Kidney (tissue), 14 donors: ENCODE measurements around the gene WDR26. TPM values are rescaled to one million over a fixed set of nuclear protein-coding genes. Genes with fewer than 3 reads are reported as not detected.

Experiments
- DNase-seq, 5 donors: peaks; one replicate each; pipeline ENCODE4 v3.0.0-alpha.2; 2013 to 2020
- FAIRE-seq: peaks from 2 replicates; lab custom pipeline; 2012; peaks lifted over from hg19 to GRCh38; lab: Jason Lieb, UNC
- H3K27ac ChIP-seq, 2 donors: one replicate each; pipeline ENCODE4 v1.7.0; 2013; ENCODE audit warnings: low read depth in 2 of 2, low read length in 2 of 2, inconsistent platforms in 1 of 2
- H3K27me3 ChIP-seq: one replicate; pipeline ENCODE4 v1.7.1; 2013; ENCODE audit warnings: low read length, inconsistent platforms; ENCODE audit not compliant: control insufficient read depth, insufficient read depth
- H3K36me3 ChIP-seq, 3 donors: one replicate each; pipeline versions ENCODE4 v1.7.0 to v1.7.1; 2013; ENCODE audit warnings: low read length in 3 of 3, control low read depth in 1 of 3, inconsistent platforms in 1 of 3; ENCODE audit not compliant: insufficient read depth in 3 of 3, control insufficient read depth in 2 of 3
- H3K4me1 ChIP-seq, 3 donors: one replicate each; pipeline versions ENCODE4 v1.7.0 to v1.7.1; 2013; ENCODE audit warnings: low read length in 3 of 3, inconsistent platforms in 1 of 3, low read depth in 1 of 3; ENCODE audit not compliant: control insufficient read depth in 2 of 3, insufficient read depth in 2 of 3
- H3K4me3 ChIP-seq, 3 donors: one replicate each; pipeline versions ENCODE4 v1.7.0 to v1.8.1; 2013; ENCODE audit warnings: low read length in 3 of 3, control low read depth in 1 of 3, inconsistent platforms in 1 of 3
- H3K9ac ChIP-seq, 3 donors: one replicate each; pipeline versions ENCODE4 v1.7.0 to v1.7.1; 2013; ENCODE audit warnings: low read length in 3 of 3, control low read depth in 1 of 3, inconsistent platforms in 1 of 3
- H3K9me3 ChIP-seq, 3 donors: one replicate each; pipeline versions ENCODE4 v1.7.0 to v1.7.1; 2013; ENCODE audit warnings: low read length in 3 of 3, control low read depth in 1 of 3, inconsistent platforms in 1 of 3; ENCODE audit not compliant: control insufficient read depth in 2 of 3, insufficient read depth in 1 of 3
- intact Hi-C: fragments of 100-400 bp; cut with DNase I; formaldehyde crosslinking; loops from one replicate; pipeline ENCODE4 v1.11.1; 2022
- polyA plus RNA-seq: library from polyadenylated mRNA; stranded (reverse); fragments of 350-450 nt; fragmentation: Illumina TruSeq; extraction: RNeasy Lipid Tissue Mini Kit (QIAGEN cat#74804); gene quantifications from one replicate; pipeline ENCODE4 v1.2.3, GENCODE V29; 2014; ENCODE audit warnings: low read depth, low replicate concordance; ENCODE audit not compliant: insufficient read depth
- total RNA-seq: library from RNA; stranded (reverse); fragmentation: NEBNext Ultra II Directional; extraction: Animal tissue kit (Norgen Biotek cat#: 25700); gene quantifications from one replicate; pipeline ENCODE4 v1.2.1, GENCODE V29; 2021
- TF ChIP-seq, protein P1 (sequence below): IDR thresholded peaks from 3 replicates; pipeline ENCODE4 v1.5.1; 2012; ENCODE audit warnings: mild to moderate bottlenecking, moderate library complexity, borderline replicate concordance; ENCODE audit not compliant: insufficient read depth; ENCODE audit errors: extremely low read depth
- donor health status: control.
- donor health status: control.
- donor health status: control.
- donor health status: control.
- donor health status: control.
- donor health status: DM: yes; HTN: yes; CAD: no.
- donor health status: Normal renal cell carcinoma (clear cell type).

The WDR26 gene
- total and polyA plus RNA-seq, 2 donors from 2014 or later = 23.9 to 77.5 TPM

DNA sequence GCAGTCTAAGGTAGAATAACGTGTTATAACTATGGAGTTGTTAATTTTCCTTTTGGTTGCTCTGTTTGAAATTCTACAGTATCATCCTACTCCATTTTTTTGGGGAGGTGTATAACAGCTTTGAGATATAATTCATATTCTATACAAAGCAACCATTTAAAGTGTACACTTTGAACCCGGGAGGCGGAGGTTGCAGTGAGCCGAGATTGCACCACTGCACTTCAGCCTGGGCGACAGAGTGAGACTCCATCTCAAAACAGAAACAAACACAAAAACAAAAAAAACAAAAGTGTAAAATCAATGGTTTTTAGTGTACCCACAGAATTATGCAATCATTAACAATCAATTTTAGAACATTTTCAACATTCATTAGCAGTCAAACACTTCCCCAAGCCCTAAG is 44.1 kb downstream of the WDR26 start:
- H3K4me1 ChIP-seq = no peaks in the 10 kb centered on the region
- H3K9me3 ChIP-seq = no peaks in the 10 kb centered on the region
- H3K36me3 ChIP-seq = peaks cover 10 to 79% (median 30%) of the 10 kb centered on the region in 3 donors
- FAIRE-seq (no peak), DNase-seq (no peak)
- no peak overlapping the region for H3K4me3 ChIP-seq
- intact Hi-C loops = no loop called here
- TF ChIP-seq, protein P1, sequence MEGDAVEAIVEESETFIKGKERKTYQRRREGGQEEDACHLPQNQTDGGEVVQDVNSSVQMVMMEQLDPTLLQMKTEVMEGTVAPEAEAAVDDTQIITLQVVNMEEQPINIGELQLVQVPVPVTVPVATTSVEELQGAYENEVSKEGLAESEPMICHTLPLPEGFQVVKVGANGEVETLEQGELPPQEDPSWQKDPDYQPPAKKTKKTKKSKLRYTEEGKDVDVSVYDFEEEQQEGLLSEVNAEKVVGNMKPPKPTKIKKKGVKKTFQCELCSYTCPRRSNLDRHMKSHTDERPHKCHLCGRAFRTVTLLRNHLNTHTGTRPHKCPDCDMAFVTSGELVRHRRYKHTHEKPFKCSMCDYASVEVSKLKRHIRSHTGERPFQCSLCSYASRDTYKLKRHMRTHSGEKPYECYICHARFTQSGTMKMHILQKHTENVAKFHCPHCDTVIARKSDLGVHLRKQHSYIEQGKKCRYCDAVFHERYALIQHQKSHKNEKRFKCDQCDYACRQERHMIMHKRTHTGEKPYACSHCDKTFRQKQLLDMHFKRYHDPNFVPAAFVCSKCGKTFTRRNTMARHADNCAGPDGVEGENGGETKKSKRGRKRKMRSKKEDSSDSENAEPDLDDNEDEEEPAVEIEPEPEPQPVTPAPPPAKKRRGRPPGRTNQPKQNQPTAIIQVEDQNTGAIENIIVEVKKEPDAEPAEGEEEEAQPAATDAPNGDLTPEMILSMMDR = no peak
- H3K27ac ChIP-seq = no peak overlapping the region
- H3K27me3 ChIP-seq = no peaks in the 10 kb centered on the region
- H3K9ac ChIP-seq = no peak overlapping the region

DNA sequence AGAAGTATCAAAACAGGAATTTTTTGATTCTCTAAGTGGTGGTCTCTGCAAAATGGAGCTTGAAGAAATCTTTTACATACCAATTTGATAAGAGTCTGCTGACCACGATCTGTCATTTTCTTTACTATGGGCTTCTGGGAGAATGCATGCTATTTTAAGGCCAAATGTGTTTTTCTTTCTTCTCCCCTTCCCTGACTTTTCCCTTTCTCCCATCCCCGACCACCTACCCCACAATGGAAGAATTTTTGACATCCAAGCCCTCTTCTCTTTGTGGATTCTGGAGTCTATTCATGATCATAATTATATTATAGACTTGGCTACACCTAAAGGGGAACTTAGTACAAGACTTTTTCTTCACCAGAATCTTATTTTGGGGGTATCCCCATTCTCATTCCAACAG is 46.7 kb downstream of the WDR26 start:
- intact Hi-C loops = no loop called here
- peaks cover 6 to 55% (median 15%) of the 10 kb centered on the region in 3 donors for H3K36me3 ChIP-seq
- no peak for FAIRE-seq

DNA sequence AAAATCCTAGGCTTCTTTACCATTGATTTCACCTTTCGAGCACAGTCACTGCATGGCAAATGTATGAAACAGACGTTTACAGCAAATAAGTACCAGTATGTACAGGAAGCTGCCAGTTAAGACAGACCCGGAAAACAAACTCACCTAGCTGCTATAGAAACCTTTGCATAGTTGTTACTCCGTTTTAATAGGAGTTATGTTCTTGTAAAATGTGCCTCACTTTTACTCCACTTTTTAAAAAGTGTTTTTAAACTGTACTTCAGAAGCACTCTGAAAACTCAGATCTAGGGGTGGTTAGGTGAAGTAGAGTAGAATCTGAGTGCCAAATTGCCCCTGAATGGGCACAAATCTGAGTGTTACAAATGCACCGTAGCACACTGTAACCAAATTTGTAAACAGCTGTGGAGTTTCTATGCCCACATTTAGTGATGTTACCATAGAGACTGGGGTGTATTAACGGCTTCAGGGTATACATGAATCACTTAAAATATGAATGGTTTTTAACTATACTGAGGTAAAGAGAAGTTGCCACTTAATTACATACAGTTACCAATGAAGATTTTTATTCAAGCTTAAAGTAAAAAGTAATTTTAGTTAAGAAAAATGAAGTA is 47.2 kb downstream of the WDR26 start:
- Histone ChIP-seq H3K27ac (no peak overlapping the region), H3K9me3 (no peaks in the 10 kb centered on the region), H3K36me3 (peaks cover 4 to 50% (median 13%) of the 10 kb centered on the region in 3 donors), H3K4me3 (no peak overlapping the region), H3K27me3 (no peaks in the 10 kb centered on the region), H3K9ac (no peak overlapping the region), H3K4me1 (no peaks in the 10 kb centered on the region)
- FAIRE-seq (no peak), DNase-seq (no peak)
- intact Hi-C loops = no loop called here
- TF ChIP-seq, protein P1 = no peak

More for the DNA sequence above, 46.7 kb downstream of the WDR26 start:
- no peak for DNase-seq
- Histone ChIP-seq H3K27ac (no peak overlapping the region), H3K4me3 (no peak overlapping the region), H3K9me3 (no peaks in the 10 kb centered on the region), H3K4me1 (no peaks in the 10 kb centered on the region), H3K27me3 (no peaks in the 10 kb centered on the region), H3K9ac (no peak overlapping the region)
- TF ChIP-seq, protein P1 = no peak
